Uterus (tissue), 4 donors: Measurements from ENCODE around the gene RSRC1. TPM values are rescaled to one million over a fixed set of nuclear protein-coding genes. Genes with fewer than 3 reads are reported as not detected.
"Not testable (repeated sequence)": the region's sequence is repeated elsewhere in the genome, so short reads cannot be mapped to it uniquely, and the experiment has no call there.

Source experiments
- DNase-seq, 2 donors: peaks; one replicate each; pipeline ENCODE4 v3.0.0-alpha.2; 2019 to 2020
- H3K27ac ChIP-seq, 2 donors: fragments of 200-600 bp; sonication (generic); 1 replicate in 1 of 2; 2 replicates in 1 of 2; pipeline ENCODE4 v1.5.1; 2016 to 2018
- H3K27me3 ChIP-seq, 2 donors: fragments of 200-600 bp; sonication (generic); one replicate each; pipeline ENCODE4 v1.5.1; 2018 to 2019; ENCODE audit warnings: control low read depth in 1 of 2
- H3K36me3 ChIP-seq, 2 donors: fragments of 200-600 bp; sonication (generic); one replicate each; pipeline ENCODE4 v1.5.1; 2019; ENCODE audit warnings: control low read depth in 1 of 2
- H3K4me1 ChIP-seq, 2 donors: fragments of 200-600 bp; sonication (generic); one replicate each; pipeline ENCODE4 v1.5.1; 2018 to 2019; ENCODE audit warnings: control low read depth in 1 of 2
- H3K4me3 ChIP-seq, 2 donors: fragments of 200-600 bp; sonication (generic); 1 replicate in 1 of 2; 2 replicates in 1 of 2; pipeline ENCODE4 v1.5.1; 2018 to 2019; ENCODE audit warnings: mild to moderate bottlenecking in 1 of 2
- H3K9me3 ChIP-seq, 2 donors: fragments of 200-600 bp; sonication (generic); one replicate each; pipeline ENCODE4 v1.5.1; 2019; ENCODE audit warnings: control low read depth in 1 of 2
- POLR2A ChIP-seq, 2 donors: fragments of 450-650 bp; IDR thresholded peaks; one replicate each; pipeline ENCODE4 v1.6.1; 2016; ENCODE audit warnings: antibody characterized with exemption in 2 of 2, mild to moderate bottlenecking in 1 of 2, moderate library complexity in 1 of 2
- intact Hi-C: fragments of 100-400 bp; cut with DNase I; formaldehyde crosslinking; loops from one replicate; pipeline ENCODE4 v1.15.1; 2023; ENCODE audit warnings: low total_unique reads
- total RNA-seq, 4 donors: library from RNA; depleted of rRNA in 3 of 4; stranded (reverse); fragments of >200 nt in 3 of 4; gene quantifications; one replicate each; pipeline versions ENCODE4 v1.1.0 to v1.2.4, GENCODE V29; 2014 to 2023
- TF ChIP-seq, protein P1 (sequence below), 4 experiments: fragments of 200-600 bp in 2 of 4; fragments of 450-650 bp in 2 of 4; sonication (generic) in 2 of 4; IDR thresholded peaks; one replicate each; pipeline ENCODE4 v1.5.1; 2016 to 2019; ENCODE audit warnings: antibody characterized with exemption in 4 of 4, mild to moderate bottlenecking in 2 of 4, moderate library complexity in 1 of 4
- donor health status: DM: yes; HTN: yes; CAD: no.

The RSRC1 gene
- total RNA-seq, 4 donors from 2014 or later = 24.1 to 128 (median 60.6) TPM

- Histone ChIP-seq H3K9me3 (no peaks in the 10 kb centered on the region), H3K27ac (no peak overlapping the region), H3K4me1 (no peaks in the 10 kb centered on the region), H3K27me3 (no peaks in the 10 kb centered on the region), H3K4me3 (no peak overlapping the region), H3K36me3 (no peaks in the 10 kb centered on the region)
- intact Hi-C loops = no loop called here
- no peak for TF ChIP-seq POLR2A (IDR thresholded peaks at IDR 0.05)
- DNase-seq = no peak
These were observed 400.0 kb downstream of the RSRC1 start for GRCh38 chr3:158509891-158510290.

- not testable (repeated sequence) for H3K4me1 ChIP-seq
These were observed 406.8 kb downstream of the RSRC1 start for GRCh38 chr3:158516729-158517128.

GRCh38 chr3:158519776-158520175 lies 409.9 kb downstream of the RSRC1 start:
- TF ChIP-seq POLR2A (IDR thresholded peaks at IDR 0.05) = no peak
- TF ChIP-seq, protein P1, sequence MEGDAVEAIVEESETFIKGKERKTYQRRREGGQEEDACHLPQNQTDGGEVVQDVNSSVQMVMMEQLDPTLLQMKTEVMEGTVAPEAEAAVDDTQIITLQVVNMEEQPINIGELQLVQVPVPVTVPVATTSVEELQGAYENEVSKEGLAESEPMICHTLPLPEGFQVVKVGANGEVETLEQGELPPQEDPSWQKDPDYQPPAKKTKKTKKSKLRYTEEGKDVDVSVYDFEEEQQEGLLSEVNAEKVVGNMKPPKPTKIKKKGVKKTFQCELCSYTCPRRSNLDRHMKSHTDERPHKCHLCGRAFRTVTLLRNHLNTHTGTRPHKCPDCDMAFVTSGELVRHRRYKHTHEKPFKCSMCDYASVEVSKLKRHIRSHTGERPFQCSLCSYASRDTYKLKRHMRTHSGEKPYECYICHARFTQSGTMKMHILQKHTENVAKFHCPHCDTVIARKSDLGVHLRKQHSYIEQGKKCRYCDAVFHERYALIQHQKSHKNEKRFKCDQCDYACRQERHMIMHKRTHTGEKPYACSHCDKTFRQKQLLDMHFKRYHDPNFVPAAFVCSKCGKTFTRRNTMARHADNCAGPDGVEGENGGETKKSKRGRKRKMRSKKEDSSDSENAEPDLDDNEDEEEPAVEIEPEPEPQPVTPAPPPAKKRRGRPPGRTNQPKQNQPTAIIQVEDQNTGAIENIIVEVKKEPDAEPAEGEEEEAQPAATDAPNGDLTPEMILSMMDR (IDR thresholded peaks at IDR 0.05) = no peak

More at GRCh38 chr3:158516729-158517128, 406.8 kb downstream of the RSRC1 start:
- DNase-seq, H3K27me3 ChIP-seq, H3K36me3 ChIP-seq, H3K27ac ChIP-seq, intact Hi-C loops, H3K9me3 ChIP-seq, H3K4me3 ChIP-seq: not testable (repeated sequence)

GRCh38 chr3:158520433-158520832 lies 410.5 kb downstream of the RSRC1 start:
- Histone ChIP-seq H3K4me1 (no peaks in the 10 kb centered on the region), H3K36me3 (no peaks in the 10 kb centered on the region), H3K27me3 (no peaks in the 10 kb centered on the region), H3K9me3 (no peaks in the 10 kb centered on the region), H3K27ac (no peak overlapping the region), H3K4me3 (no peak overlapping the region)
- no peak for DNase-seq
- intact Hi-C loops = no loop called here
- TF ChIP-seq POLR2A (IDR thresholded peaks at IDR 0.05) = no peak
- TF ChIP-seq, protein P1 (IDR thresholded peaks at IDR 0.05) = no peak

More at GRCh38 chr3:158519776-158520175, 409.9 kb downstream of the RSRC1 start:
- DNase-seq = no peak
- no peaks in the 10 kb centered on the region for H3K36me3 ChIP-seq
- H3K27me3 ChIP-seq = no peaks in the 10 kb centered on the region
- no peaks in the 10 kb centered on the region for H3K9me3 ChIP-seq
- H3K4me1 ChIP-seq = no peaks in the 10 kb centered on the region
- H3K27ac ChIP-seq = no peak overlapping the region
- H3K4me3 ChIP-seq = no peak overlapping the region
- intact Hi-C loops = no loop called here

DNA sequence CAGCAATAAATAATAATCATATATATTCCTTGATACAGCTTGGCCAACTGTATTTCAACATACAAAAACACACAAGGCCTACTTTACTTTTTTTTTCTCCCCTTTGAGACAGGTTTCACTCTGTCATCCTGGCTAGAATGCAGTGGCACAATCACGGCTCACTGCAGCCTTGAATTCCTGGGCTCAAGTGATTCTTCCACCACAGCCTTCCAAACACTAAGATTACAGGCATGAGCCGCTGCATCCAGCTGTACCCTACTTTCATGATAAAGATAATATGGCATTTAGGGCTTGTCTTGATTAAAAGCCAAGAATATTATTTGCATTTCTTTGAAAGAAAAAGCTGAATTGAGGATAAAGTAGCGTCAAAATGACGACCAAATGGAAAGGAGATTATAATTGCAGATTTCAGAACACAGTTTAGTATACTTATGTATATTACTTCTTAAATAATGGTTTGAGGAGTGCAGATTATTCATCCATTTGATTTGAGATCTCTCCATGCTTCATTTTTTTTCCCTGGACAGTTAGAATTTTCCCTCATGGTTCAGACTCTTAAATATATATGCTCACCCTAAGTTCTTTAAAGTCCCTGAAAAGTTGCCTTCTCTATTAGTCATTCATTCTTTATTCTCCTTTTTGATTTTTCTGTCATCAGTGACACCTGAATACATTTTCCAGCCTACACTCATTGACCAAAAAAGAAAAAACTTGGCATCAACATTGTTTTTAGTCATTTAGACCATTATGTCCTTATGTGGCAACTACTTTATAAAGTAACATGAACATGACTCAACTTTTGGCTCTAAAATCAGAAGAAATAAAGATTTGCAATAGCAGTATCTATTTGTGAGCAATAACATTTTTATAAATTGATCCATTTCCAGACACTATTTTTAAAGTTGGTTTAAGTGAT lies 412.6 kb downstream of the RSRC1 start:
- H3K27ac ChIP-seq = no peak overlapping the region
- H3K36me3 ChIP-seq = no peaks in the 10 kb centered on the region
- DNase-seq = no peak
- no peak overlapping the region for H3K4me3 ChIP-seq
- no peaks in the 10 kb centered on the region for H3K4me1 ChIP-seq
- intact Hi-C loops = no loop called here
- TF ChIP-seq, protein P1 (IDR thresholded peaks at IDR 0.05) = no peak
- no peak for TF ChIP-seq POLR2A (IDR thresholded peaks at IDR 0.05)
- H3K27me3 ChIP-seq = no peaks in the 10 kb centered on the region
- H3K9me3 ChIP-seq = no peaks in the 10 kb centered on the region

- H3K4me1 ChIP-seq = no peaks in the 10 kb centered on the region
- intact Hi-C loops = no loop called here
- no peak for DNase-seq
- H3K27ac ChIP-seq = no peak overlapping the region
- H3K27me3 ChIP-seq = no peaks in the 10 kb centered on the region
- TF ChIP-seq, protein P1 (IDR thresholded peaks at IDR 0.05) = no peak
- no peak for TF ChIP-seq POLR2A (IDR thresholded peaks at IDR 0.05)
- no peak overlapping the region for H3K4me3 ChIP-seq
- no peaks in the 10 kb centered on the region for H3K36me3 ChIP-seq
- no peaks in the 10 kb centered on the region for H3K9me3 ChIP-seq
These were observed 418.3 kb downstream of the RSRC1 start for GRCh38 chr3:158528076-158528674.
